HG02610 (cell line): ENCODE measurements around the gene MARK2.

Experiments used
- ATAC-seq: cut with Tn5 transposase; IDR thresholded peaks from one replicate; pipeline ENCODE4 v1.9.1; 2021; ENCODE audit warnings: mild to moderate bottlenecking, moderate library complexity; ENCODE audit not compliant: unreplicated experiment

Gene MARK2

GRCh38 chr11:63879598-63880402 lies 40.9 kb downstream of the MARK2 start:
- no peak for ATAC-seq

GRCh38 chr11:63880403-63880790 lies 41.5 kb downstream of the MARK2 start:
- no peak for ATAC-seq

- no peak for ATAC-seq
These were observed 43.8 kb downstream of the MARK2 start for GRCh38 chr11:63882555-63883242.

- ATAC-seq: no peak
These were observed 44.9 kb downstream of the MARK2 start for GRCh38 chr11:63883791-63884190.

- no peak for ATAC-seq
These were observed 45.5 kb downstream of the MARK2 start for GRCh38 chr11:63884196-63884932.

GRCh38 chr11:63887386-63887999 lies 48.6 kb downstream of the MARK2 start:
- ATAC-seq: no peak

- peak; percentile 53 for ATAC-seq
These were observed 49.5 kb downstream of the MARK2 start for GRCh38 chr11:63888170-63889086.

- ATAC-seq: no peak
These were observed 50.4 kb downstream of the MARK2 start for GRCh38 chr11:63889344-63889743.

- no peak for ATAC-seq
These were observed 51.5 kb downstream of the MARK2 start for GRCh38 chr11:63890368-63890767.

- ATAC-seq: no peak
These were observed 53.3 kb downstream of the MARK2 start for GRCh38 chr11:63892228-63892627.

GRCh38 chr11:63893355-63893754 lies 54.4 kb downstream of the MARK2 start:
- ATAC-seq: no peak

- no peak for ATAC-seq
These were observed 57.2 kb downstream of the MARK2 start for GRCh38 chr11:63896071-63896470.

GRCh38 chr11:63897459-63898146 lies 58.7 kb downstream of the MARK2 start:
- ATAC-seq: no peak

- no peak for ATAC-seq
These were observed 62.8 kb downstream of the MARK2 start for GRCh38 chr11:63901660-63902059.

GRCh38 chr11:63903884-63904283 lies 65.0 kb downstream of the MARK2 start:
- ATAC-seq: no peak

GRCh38 chr11:63904743-63905142 lies 65.8 kb downstream of the MARK2 start:
- no peak for ATAC-seq

- ATAC-seq: no peak
These were observed 66.3 kb downstream of the MARK2 start for GRCh38 chr11:63905179-63905578.

- ATAC-seq: no peak
These were observed 67.2 kb downstream of the MARK2 start for GRCh38 chr11:63906087-63906486.

GRCh38 chr11:63906585-63906984 lies 67.7 kb downstream of the MARK2 start:
- ATAC-seq: no peak

- ATAC-seq: no peak
These were observed 68.2 kb downstream of the MARK2 start for GRCh38 chr11:63907063-63907462.
